ENCODE data around the gene GIGYF2. TPM values are rescaled to one million over a fixed set of nuclear protein-coding genes. Genes with fewer than 3 reads are reported as not detected.

Gene GIGYF2, protein sequence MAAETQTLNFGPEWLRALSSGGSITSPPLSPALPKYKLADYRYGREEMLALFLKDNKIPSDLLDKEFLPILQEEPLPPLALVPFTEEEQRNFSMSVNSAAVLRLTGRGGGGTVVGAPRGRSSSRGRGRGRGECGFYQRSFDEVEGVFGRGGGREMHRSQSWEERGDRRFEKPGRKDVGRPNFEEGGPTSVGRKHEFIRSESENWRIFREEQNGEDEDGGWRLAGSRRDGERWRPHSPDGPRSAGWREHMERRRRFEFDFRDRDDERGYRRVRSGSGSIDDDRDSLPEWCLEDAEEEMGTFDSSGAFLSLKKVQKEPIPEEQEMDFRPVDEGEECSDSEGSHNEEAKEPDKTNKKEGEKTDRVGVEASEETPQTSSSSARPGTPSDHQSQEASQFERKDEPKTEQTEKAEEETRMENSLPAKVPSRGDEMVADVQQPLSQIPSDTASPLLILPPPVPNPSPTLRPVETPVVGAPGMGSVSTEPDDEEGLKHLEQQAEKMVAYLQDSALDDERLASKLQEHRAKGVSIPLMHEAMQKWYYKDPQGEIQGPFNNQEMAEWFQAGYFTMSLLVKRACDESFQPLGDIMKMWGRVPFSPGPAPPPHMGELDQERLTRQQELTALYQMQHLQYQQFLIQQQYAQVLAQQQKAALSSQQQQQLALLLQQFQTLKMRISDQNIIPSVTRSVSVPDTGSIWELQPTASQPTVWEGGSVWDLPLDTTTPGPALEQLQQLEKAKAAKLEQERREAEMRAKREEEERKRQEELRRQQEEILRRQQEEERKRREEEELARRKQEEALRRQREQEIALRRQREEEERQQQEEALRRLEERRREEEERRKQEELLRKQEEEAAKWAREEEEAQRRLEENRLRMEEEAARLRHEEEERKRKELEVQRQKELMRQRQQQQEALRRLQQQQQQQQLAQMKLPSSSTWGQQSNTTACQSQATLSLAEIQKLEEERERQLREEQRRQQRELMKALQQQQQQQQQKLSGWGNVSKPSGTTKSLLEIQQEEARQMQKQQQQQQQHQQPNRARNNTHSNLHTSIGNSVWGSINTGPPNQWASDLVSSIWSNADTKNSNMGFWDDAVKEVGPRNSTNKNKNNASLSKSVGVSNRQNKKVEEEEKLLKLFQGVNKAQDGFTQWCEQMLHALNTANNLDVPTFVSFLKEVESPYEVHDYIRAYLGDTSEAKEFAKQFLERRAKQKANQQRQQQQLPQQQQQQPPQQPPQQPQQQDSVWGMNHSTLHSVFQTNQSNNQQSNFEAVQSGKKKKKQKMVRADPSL (N-terminal part only)
- polyA plus RNA-seq (2011; rRNA removed): 28.8 and 34.6 TPM in 2 replicates
- 77.2 and 83.6 TPM in 2 replicates for polyA minus RNA-seq (2011; rRNA and poly(A)+ RNA removed)

DNA sequence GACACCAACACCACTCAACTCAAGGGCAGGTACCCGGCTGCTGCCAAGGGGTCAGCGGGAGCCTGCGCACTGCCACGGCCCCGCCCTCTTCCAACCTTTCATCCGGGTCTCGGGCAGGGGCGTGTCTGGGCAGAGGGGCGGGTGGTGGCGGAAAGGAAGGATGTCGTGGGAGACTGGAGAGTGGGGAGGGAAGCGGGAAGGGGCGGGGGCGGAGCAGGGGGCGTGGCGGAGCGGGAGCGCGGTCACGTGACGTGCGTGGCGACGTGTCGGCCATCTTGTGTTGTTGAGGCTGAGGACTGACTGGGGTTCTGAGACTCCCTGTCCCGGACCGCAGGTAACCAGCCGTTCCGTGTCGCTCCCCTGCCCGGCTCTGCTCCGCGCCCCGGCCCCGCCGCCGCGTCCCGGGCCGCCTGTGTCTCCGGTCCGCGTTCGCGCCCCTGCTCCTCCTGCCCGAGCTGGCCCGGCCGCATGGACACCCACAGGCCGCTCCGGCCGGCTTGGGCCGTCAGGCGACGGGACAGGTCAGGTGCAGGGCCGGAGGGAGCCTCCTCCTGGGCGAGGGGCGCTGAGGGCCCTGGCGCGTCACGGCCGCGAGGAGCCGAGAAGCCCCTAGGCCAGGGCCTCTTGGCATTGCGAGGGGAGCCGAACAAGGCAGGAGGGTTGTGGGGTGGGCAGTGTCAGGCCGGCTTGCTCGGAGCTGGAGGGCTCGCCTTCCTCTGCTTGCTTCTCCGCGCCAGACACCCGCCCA, at the start of gene GIGYF2:
GIGYF2 (plus strand) TSS at position 273 of the 748 bp plus-strand sequence. CDS start 37,867 bp downstream, outside the sequence.
- ChIA-PET POLR2A (interaction anchor here (0.6 kb wide), 1 partner anchor 573 kb away, joined by 3 read pairs; no protein-coding TSS in a partner anchor), CTCF (interaction anchor here (0.7 kb wide), 1 partner anchor 86 kb away, joined by 3 read pairs; no protein-coding TSS in a partner anchor)
- TF ChIP-seq, protein P1, sequence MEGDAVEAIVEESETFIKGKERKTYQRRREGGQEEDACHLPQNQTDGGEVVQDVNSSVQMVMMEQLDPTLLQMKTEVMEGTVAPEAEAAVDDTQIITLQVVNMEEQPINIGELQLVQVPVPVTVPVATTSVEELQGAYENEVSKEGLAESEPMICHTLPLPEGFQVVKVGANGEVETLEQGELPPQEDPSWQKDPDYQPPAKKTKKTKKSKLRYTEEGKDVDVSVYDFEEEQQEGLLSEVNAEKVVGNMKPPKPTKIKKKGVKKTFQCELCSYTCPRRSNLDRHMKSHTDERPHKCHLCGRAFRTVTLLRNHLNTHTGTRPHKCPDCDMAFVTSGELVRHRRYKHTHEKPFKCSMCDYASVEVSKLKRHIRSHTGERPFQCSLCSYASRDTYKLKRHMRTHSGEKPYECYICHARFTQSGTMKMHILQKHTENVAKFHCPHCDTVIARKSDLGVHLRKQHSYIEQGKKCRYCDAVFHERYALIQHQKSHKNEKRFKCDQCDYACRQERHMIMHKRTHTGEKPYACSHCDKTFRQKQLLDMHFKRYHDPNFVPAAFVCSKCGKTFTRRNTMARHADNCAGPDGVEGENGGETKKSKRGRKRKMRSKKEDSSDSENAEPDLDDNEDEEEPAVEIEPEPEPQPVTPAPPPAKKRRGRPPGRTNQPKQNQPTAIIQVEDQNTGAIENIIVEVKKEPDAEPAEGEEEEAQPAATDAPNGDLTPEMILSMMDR (IDR thresholded peaks at IDR 0.05; ENCODE audit: low read depth, low read length): no peak

DNA sequence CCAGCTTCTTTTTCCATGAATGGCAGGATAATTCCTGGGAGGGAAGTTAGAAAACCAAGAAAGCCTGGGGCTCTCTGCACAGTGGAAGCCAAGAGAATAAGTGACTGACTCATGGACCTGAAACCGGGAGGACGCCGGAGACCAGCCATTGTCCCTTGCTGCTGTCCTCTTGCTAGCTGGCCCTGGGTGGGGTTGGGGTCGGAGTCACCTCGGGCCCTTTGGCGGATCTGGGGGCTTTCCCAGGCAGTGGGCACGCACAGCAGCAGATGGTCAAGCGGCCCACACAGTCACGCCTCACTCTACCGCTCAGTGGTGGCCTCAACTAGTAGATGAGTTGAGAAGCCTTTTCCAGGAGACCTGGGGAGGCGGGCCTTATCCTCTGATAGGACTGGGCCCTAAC, 48.1 kb upstream of the GIGYF2 start:
- ChIA-PET CTCF (no interaction called here), POLR2A (interaction anchor here (0.7 kb wide), 1 partner anchor 219 kb away, joined by 4 read pairs; no protein-coding TSS in a partner anchor)
- TF ChIP-seq, protein P1 (IDR thresholded peaks at IDR 0.05; ENCODE audit: low read depth, low read length): no peak
- Histone ChIP-seq H3K27me3 (ENCODE audit: control insufficient read depth, insufficient read depth, low read length) (peaks cover 16% of the 10 kb centered on the region), H3K9me3 (ENCODE audit: control insufficient read depth, insufficient read depth, low read length) (no peaks in the 10 kb centered on the region), H3K4me3 (ENCODE audit: low read depth, low read length) (no peak overlapping the region), H3K27ac (ENCODE audit: low read depth, low read length) (no peak overlapping the region)
- DNase-seq (ENCODE audit: low read depth, low spot score): no peak

More for the DNA sequence above, at the start of gene GIGYF2:
- Histone ChIP-seq H3K27ac (ENCODE audit: low read depth, low read length) (peak within 1 kb of the TSS; percentile 58), H3K9me3 (ENCODE audit: control insufficient read depth, insufficient read depth, low read length) (no peaks in the 10 kb centered on the region; the same call in 1 of the 2 replicates), H3K4me3 (ENCODE audit: low read depth, low read length) (peak within 1 kb of the TSS; percentile 96), H3K27me3 (ENCODE audit: control insufficient read depth, insufficient read depth, low read length) (peaks cover 3% of the 10 kb centered on the region)
- DNase-seq (ENCODE audit: low read depth, low spot score): peak; percentile 82

DNA sequence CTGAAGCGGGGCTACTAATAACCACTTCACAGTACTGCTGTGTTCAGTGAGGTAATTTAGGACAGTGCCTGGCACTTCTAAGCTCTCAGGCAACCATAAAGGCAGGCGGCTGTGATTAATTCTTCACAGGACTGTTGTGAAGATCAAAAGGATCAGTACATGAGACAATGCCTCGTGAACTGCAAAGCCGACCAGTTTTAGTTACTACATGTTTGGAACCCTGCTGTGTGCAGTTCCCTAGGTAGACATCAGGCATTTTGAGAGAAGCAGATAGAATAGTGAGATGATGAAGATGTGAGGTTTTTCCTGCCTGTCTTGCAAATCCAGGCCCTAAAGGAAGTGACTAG, 44.7 kb upstream of the GIGYF2 start:
- H3K27me3 ChIP-seq (ENCODE audit: control insufficient read depth, insufficient read depth, low read length): peaks cover 16% of the 10 kb centered on the region
- TF ChIP-seq, protein P1 (IDR thresholded peaks at IDR 0.05; ENCODE audit: low read depth, low read length): no peak
- ChIA-PET POLR2A (no interaction called here), CTCF (no interaction called here)
- H3K9me3 ChIP-seq (ENCODE audit: control insufficient read depth, insufficient read depth, low read length): no peaks in the 10 kb centered on the region
- no peak overlapping the region for H3K27ac ChIP-seq (ENCODE audit: low read depth, low read length)
- no peak for DNase-seq (ENCODE audit: low read depth, low spot score)
- H3K4me3 ChIP-seq (ENCODE audit: low read depth, low read length): no peak overlapping the region

DNA sequence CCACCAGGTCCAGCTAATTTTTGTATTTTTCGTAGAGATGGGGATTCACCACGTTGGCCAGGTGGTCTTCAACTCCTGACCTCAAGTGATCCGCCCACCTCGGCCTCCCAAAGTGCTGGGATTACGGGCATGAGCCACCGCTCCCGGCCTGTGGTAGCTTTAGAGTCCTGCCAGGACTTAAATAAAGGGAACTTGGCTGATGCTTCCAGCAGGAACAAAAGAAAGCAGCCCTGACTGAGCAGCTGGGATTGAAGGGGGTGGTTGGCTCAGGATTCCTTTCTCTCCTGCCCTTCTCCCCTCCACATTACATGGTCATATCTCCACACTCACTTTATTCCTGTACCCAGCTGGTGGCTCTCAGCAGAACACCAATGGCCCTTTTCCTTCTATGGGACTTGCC, 43.7 kb upstream of the GIGYF2 start:
- TF ChIP-seq, protein P1 (IDR thresholded peaks at IDR 0.05; ENCODE audit: low read depth, low read length): no peak
- H3K27ac ChIP-seq (ENCODE audit: low read depth, low read length): no peak overlapping the region
- DNase-seq (ENCODE audit: low read depth, low spot score): no peak
- no peaks in the 10 kb centered on the region for H3K9me3 ChIP-seq (ENCODE audit: control insufficient read depth, insufficient read depth, low read length)
- CTCF ChIA-PET: no interaction called here
- peaks cover 14% of the 10 kb centered on the region for H3K27me3 ChIP-seq (ENCODE audit: control insufficient read depth, insufficient read depth, low read length)
- H3K4me3 ChIP-seq (ENCODE audit: low read depth, low read length): no peak overlapping the region
- POLR2A ChIA-PET: no interaction called here

Measured in AG04450 (cell line).